ENCODE measurements around the gene CDIPT.

- TF ChIP-seq CTCF (conservative IDR thresholded peaks at IDR 0.05; ENCODE audit: low read depth, low read length) (no peak), EZH2 (IDR thresholded peaks at IDR 0.05; ENCODE audit: low read length, unreplicated experiment) (no peak), EZH2phosphoT487 (IDR thresholded peaks at IDR 0.05; ENCODE audit: borderline replicate concordance, low read length) (no peak)
Measured at GRCh38 chr16:29892458-29892813, 29.4 kb upstream of the CDIPT start.
